Activated CD4-positive, alpha-beta T cell treated with anti-CD3 and anti-CD28 coated beads, Interleukin-2, amount 50 U/mL, for 1 hour (primary cell): ENCODE results near the gene RAB7A.

Experiments used
- DNase-seq: peaks from one replicate; pipeline ENCODE4 v3.0.0-alpha.2; 2020

Gene RAB7A

GRCh38 chr3:128794067-128794768 lies 68.2 kb downstream of the RAB7A start:
- no peak for DNase-seq

- DNase-seq, result peak; percentile 50
These were observed 69.0 kb downstream of the RAB7A start for GRCh38 chr3:128794770-128795649.

GRCh38 chr3:128799653-128800052 lies 73.7 kb downstream of the RAB7A start:
- DNase-seq, result no peak

- no peak for DNase-seq
These were observed 74.5 kb downstream of the RAB7A start for GRCh38 chr3:128800241-128801187.

- DNase-seq, result no peak
These were observed 75.9 kb downstream of the RAB7A start for GRCh38 chr3:128801779-128802380.

GRCh38 chr3:128803307-128803706 lies 77.3 kb downstream of the RAB7A start:
- DNase-seq, result no peak

GRCh38 chr3:128804017-128804810 lies 78.2 kb downstream of the RAB7A start:
- DNase-seq, result peak; percentile 19

GRCh38 chr3:128804811-128805155 lies 78.8 kb downstream of the RAB7A start:
- DNase-seq, result no peak

GRCh38 chr3:128805772-128806171 lies 79.8 kb downstream of the RAB7A start:
- DNase-seq, result no peak

- no peak for DNase-seq
These were observed 80.6 kb downstream of the RAB7A start for GRCh38 chr3:128806588-128806987.

- DNase-seq, result no peak
These were observed 81.3 kb downstream of the RAB7A start for GRCh38 chr3:128807186-128807830.

- DNase-seq, result no peak
These were observed 82.7 kb downstream of the RAB7A start for GRCh38 chr3:128808672-128809071.

GRCh38 chr3:128813097-128813496 lies 87.1 kb downstream of the RAB7A start:
- DNase-seq, result no peak

GRCh38 chr3:128814060-128814459 lies 88.1 kb downstream of the RAB7A start:
- no peak for DNase-seq

- DNase-seq, result no peak
These were observed 88.7 kb downstream of the RAB7A start for GRCh38 chr3:128814519-128815317.

- no peak for DNase-seq
These were observed 89.5 kb downstream of the RAB7A start for GRCh38 chr3:128815318-128816064.

- no peak for DNase-seq
These were observed 92.3 kb downstream of the RAB7A start for GRCh38 chr3:128818186-128818787.

- no peak for DNase-seq
These were observed 94.4 kb downstream of the RAB7A start for GRCh38 chr3:128820252-128820839.

GRCh38 chr3:128823008-128823407 lies 97.0 kb downstream of the RAB7A start:
- no peak for DNase-seq
